Measurements from ENCODE around the gene GNB5.

Gene GNB5

GRCh38 chr15:52139599-52140462, 51.4 kb downstream of the GNB5 start:
- DNase-seq, result peak; percentile 39

GRCh38 chr15:52137432-52138357, 53.5 kb downstream of the GNB5 start:
- DNase-seq, result no peak

- DNase-seq, result no peak
These were observed 54.7 kb downstream of the GNB5 start for GRCh38 chr15:52136442-52136980.

GRCh38 chr15:52134502-52135144, 56.6 kb downstream of the GNB5 start:
- DNase-seq, result no peak

- no peak for DNase-seq
These were observed 57.5 kb downstream of the GNB5 start for GRCh38 chr15:52133510-52134220.

- DNase-seq, result no peak
These were observed 59.1 kb downstream of the GNB5 start for GRCh38 chr15:52132066-52132465.

- DNase-seq, result no peak
These were observed 62.6 kb downstream of the GNB5 start for GRCh38 chr15:52128568-52128967.

- DNase-seq, result peak; percentile 30
These were observed 66.8 kb downstream of the GNB5 start for GRCh38 chr15:52124270-52124880.

- no peak for DNase-seq
These were observed 69.3 kb downstream of the GNB5 start for GRCh38 chr15:52121896-52122295.

GRCh38 chr15:52121006-52121405, 70.2 kb downstream of the GNB5 start:
- DNase-seq, result no peak

- no peak for DNase-seq
These were observed 70.7 kb downstream of the GNB5 start for GRCh38 chr15:52120488-52120887.

GRCh38 chr15:52118969-52119749, 72.0 kb downstream of the GNB5 start:
- peak; percentile 28 for DNase-seq

GRCh38 chr15:52117549-52117948, 73.6 kb downstream of the GNB5 start:
- no peak for DNase-seq

- DNase-seq, result no peak
These were observed 75.4 kb downstream of the GNB5 start for GRCh38 chr15:52115598-52116427.

GRCh38 chr15:52114261-52115055, 76.7 kb downstream of the GNB5 start:
- DNase-seq, result no peak

GRCh38 chr15:52113708-52114107, 77.5 kb downstream of the GNB5 start:
- no peak for DNase-seq

GRCh38 chr15:52113235-52113634, 78.0 kb downstream of the GNB5 start:
- no peak for DNase-seq

GRCh38 chr15:52112203-52112750, 78.9 kb downstream of the GNB5 start:
- no peak for DNase-seq
